Upper lobe of left lung (tissue), 6 donors: ENCODE measurements around the gene DENND4B. TPM values are rescaled to one million over a fixed set of nuclear protein-coding genes. Genes with fewer than 3 reads are reported as not detected.
"Not testable (repeated sequence)": the region's sequence is repeated elsewhere in the genome, so short reads cannot be mapped to it uniquely, and the experiment has no call there.

Source experiments
- ATAC-seq, 2 donors: fragments of 200-7000 bp; cut with Tn5 transposase; one replicate each; pipeline ENCODE4 v1.9.1; 2022; ENCODE audit warnings: mild to moderate bottlenecking in 2 of 2, moderate library complexity in 2 of 2; ENCODE audit not compliant: low FRiP score in 2 of 2
- DNase-seq, 2 donors: peaks; one replicate each; pipeline ENCODE4 v3.0.0-alpha.2; 2019 to 2020
- H3K27ac ChIP-seq, 4 donors: fragments of 200-600 bp; sonication (generic); one replicate each; pipeline ENCODE4 v1.5.1; 2016 to 2019
- H3K27me3 ChIP-seq, 4 donors: fragments of 200-600 bp; sonication (generic); one replicate each; pipeline ENCODE4 v1.5.1; 2017 to 2019
- H3K36me3 ChIP-seq, 4 donors: fragments of 200-600 bp; sonication (generic); one replicate each; pipeline ENCODE4 v1.5.1; 2016 to 2019
- H3K4me1 ChIP-seq, 4 donors: fragments of 200-600 bp; sonication (generic); one replicate each; pipeline ENCODE4 v1.5.1; 2018 to 2019
- H3K4me3 ChIP-seq, 4 donors: fragments of 200-600 bp; sonication (generic); one replicate each; pipeline ENCODE4 v1.5.1; 2017 to 2019; ENCODE audit warnings: mild to moderate bottlenecking in 2 of 4, moderate library complexity in 1 of 4
- H3K9me3 ChIP-seq, 4 donors: fragments of 200-600 bp; sonication (generic); one replicate each; pipeline ENCODE4 v1.5.1; 2018 to 2019
- EP300 ChIP-seq, 4 donors: sonication (generic); formaldehyde crosslinking; IDR thresholded peaks; one replicate each; pipeline ENCODE4 v1.5.1; 2017; ENCODE audit warnings: antibody characterized with exemption in 4 of 4, control low read depth in 2 of 4
- POLR2A ChIP-seq, 4 donors: fragments of 450-650 bp; IDR thresholded peaks; one replicate each; pipeline ENCODE4 v1.5.1; 2016 to 2017; ENCODE audit warnings: antibody characterized with exemption in 4 of 4, mild to moderate bottlenecking in 2 of 4
- POLR2AphosphoS5 ChIP-seq, 2 donors: sonication (generic); formaldehyde crosslinking; IDR thresholded peaks; one replicate each; pipeline ENCODE4 v1.5.1; 2017; ENCODE audit warnings: antibody characterized with exemption in 2 of 2
- WGBS, 2 donors: methylation state at CpG; one replicate each; pipeline ENCODE4 v1.1.5; 2017 to 2018; 5-methylcytosine and 5-hydroxymethylcytosine counted together
- total RNA-seq, 6 donors: library from RNA; depleted of rRNA in 4 of 6; stranded (reverse); fragments of >200 nt in 4 of 6; gene quantifications; one replicate each; pipeline versions ENCODE4 v1.1.0 to v1.2.1, GENCODE V29; 2016 to 2021
- TF ChIP-seq, protein P1 (sequence below), 6 experiments: fragments of 450-650 bp in 4 of 6; fragments of 200-600 bp in 2 of 6; sonication (generic) in 2 of 6; IDR thresholded peaks; one replicate each; pipeline ENCODE4 v1.5.1; 2016 to 2019; ENCODE audit warnings: antibody characterized with exemption in 6 of 6
- donor health status: DM: no; HTN: no; CAD: no; lungs with moderate emphysema.
- donor health status: DM: no; HTN: yes; CAD: no; lungs with severe emphysema.

The DENND4B gene
- total RNA-seq, 6 donors from 2014 or later, result 43.3 to 151 (median 103) TPM

DNA sequence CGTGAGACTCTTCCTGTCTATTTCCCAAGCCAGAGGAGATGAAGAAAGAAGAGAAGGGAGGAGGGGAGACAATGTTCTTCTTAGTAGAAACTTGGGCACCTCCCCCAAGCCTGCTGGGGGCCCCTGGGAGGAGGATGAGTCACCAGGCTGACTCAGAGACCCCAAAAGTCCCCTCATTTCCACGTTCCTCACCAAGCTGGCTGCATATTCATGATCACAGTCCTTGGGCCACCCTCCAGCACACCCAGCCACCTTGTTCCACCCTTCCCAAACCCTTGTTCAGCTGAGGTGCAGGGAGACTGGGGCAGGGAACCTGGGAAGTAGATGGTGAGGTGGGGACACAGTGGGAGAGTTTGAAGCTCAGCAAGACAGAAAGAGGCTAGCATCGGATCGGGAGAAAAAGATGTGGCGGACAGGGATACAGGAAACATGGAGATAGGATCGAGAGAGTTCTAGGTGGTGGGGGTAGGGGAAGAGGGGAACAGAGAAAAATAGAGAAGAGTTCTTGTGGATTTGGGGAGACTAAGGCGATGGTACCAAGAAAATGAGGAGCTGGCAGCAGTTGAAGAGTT is 38.9 kb upstream of the DENND4B start:
- no peaks in the 10 kb centered on the region for H3K27me3 ChIP-seq
- no peaks in the 10 kb centered on the region for H3K9me3 ChIP-seq
- H3K27ac ChIP-seq, result peak overlapping the region; percentile 83 to 90 (median 89)
- WGBS, 2 donors, result 13 to 17% methylated on average over 7 of the region's 7 CpGs
- TF ChIP-seq POLR2A (IDR thresholded peaks at IDR 0.05) (peak in 1 of 4 donors; percentile 53), EP300 (IDR thresholded peaks at IDR 0.05) (no peak), POLR2AphosphoS5 (IDR thresholded peaks at IDR 0.05) (peak; percentile 63 to 64)
- TF ChIP-seq, protein P1, sequence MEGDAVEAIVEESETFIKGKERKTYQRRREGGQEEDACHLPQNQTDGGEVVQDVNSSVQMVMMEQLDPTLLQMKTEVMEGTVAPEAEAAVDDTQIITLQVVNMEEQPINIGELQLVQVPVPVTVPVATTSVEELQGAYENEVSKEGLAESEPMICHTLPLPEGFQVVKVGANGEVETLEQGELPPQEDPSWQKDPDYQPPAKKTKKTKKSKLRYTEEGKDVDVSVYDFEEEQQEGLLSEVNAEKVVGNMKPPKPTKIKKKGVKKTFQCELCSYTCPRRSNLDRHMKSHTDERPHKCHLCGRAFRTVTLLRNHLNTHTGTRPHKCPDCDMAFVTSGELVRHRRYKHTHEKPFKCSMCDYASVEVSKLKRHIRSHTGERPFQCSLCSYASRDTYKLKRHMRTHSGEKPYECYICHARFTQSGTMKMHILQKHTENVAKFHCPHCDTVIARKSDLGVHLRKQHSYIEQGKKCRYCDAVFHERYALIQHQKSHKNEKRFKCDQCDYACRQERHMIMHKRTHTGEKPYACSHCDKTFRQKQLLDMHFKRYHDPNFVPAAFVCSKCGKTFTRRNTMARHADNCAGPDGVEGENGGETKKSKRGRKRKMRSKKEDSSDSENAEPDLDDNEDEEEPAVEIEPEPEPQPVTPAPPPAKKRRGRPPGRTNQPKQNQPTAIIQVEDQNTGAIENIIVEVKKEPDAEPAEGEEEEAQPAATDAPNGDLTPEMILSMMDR (IDR thresholded peaks at IDR 0.05), result no peak
- DNase-seq (peak in 1 of 2 donors; percentile 52), ATAC-seq (peak in 1 of 2 donors; percentile 64)
- H3K36me3 ChIP-seq, result peaks cover 0 to 24% (median 6%) of the 10 kb centered on the region in 4 donors
- peaks cover 23 to 35% (median 28%) of the 10 kb centered on the region in 4 donors for H3K4me1 ChIP-seq
- peak overlapping the region; percentile 53 to 64 (median 58) for H3K4me3 ChIP-seq

DNA sequence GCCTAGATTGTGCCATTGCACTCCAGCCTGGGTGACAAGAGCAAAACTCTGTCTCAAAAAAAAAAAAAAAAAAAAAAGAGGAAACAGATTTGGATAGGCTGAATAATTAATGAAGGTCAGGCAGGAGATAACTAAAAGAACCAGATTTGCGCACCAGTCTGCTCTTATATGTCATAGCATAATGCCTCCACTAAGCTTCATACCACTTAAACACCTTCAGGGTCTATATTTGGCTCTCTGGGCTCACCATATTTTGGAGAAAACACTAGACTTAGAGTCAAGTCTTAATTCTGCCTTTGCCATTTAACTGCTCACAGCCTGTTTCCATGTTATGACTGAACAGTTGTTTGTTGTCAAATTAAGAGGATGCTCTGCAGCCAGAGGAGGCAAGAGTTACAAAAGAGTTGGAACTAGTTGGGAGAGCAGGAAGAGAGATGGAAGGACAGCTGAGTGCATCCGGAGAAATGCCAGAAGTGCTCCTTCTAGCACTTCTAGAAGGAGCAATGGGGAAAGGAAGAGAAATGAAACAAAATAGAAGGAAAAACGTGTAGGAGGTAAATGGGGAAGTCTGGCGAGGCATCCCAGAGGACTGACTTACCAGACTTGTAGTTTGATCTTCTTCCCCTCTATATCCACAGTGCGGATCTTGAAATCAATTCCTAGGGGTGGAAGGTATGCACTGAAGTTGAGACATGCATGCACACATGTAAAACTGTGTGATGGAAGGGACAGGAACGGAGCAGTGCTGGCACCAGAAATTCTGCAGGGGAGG is 37.8 kb upstream of the DENND4B start:
- peak overlapping the region in 3 of 4 donors; percentile 89 to 90 (median 89) for H3K27ac ChIP-seq

DNA sequence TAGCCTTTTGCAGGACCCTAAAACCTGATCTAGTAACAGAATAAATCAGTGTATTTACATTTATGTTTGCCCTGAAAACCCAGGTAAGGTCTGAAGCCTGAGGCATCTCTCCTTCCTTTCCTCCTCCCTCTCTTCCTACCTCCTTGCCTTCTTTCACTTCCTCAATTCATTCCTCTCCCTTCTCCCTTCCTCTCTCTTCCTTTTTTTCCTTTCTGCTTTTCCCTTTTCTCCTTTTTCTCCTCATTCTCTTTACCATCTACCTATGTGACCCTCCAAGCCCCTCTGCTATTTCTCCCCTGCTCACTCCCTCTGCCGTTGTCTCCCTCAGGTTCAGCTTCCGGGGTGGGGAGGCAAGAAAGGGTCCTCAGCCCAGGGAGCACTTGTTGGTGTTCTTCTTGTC is 35.2 kb upstream of the DENND4B start:
- Histone ChIP-seq H3K4me1 (peaks cover 15 to 34% (median 27%) of the 10 kb centered on the region in 4 donors), H3K36me3 (peaks cover 0 to 24% (median 6%) of the 10 kb centered on the region in 4 donors)
- ATAC-seq, H3K9me3 ChIP-seq, H3K4me3 ChIP-seq, H3K27ac ChIP-seq, DNase-seq, H3K27me3 ChIP-seq: not testable (repeated sequence)
- 79 to 80% methylated on average over 2 of the region's 2 CpGs for WGBS, 2 donors

More for the DNA sequence above, 37.8 kb upstream of the DENND4B start:
- TF ChIP-seq POLR2AphosphoS5 (IDR thresholded peaks at IDR 0.05) (no peak), EP300 (IDR thresholded peaks at IDR 0.05) (no peak)
- no peak for ATAC-seq
- Histone ChIP-seq H3K4me1 (peaks cover 16 to 28% (median 25%) of the 10 kb centered on the region in 4 donors), H3K27me3 (no peaks in the 10 kb centered on the region), H3K9me3 (no peaks in the 10 kb centered on the region), H3K4me3 (peak overlapping the region in 3 of 4 donors; percentile 58 to 64 (median 58)), H3K36me3 (peaks cover 0 to 24% (median 6%) of the 10 kb centered on the region in 4 donors)
- no peak for DNase-seq
- 61 to 67% methylated on average over 6 of the region's 6 CpGs for WGBS, 2 donors

DNA sequence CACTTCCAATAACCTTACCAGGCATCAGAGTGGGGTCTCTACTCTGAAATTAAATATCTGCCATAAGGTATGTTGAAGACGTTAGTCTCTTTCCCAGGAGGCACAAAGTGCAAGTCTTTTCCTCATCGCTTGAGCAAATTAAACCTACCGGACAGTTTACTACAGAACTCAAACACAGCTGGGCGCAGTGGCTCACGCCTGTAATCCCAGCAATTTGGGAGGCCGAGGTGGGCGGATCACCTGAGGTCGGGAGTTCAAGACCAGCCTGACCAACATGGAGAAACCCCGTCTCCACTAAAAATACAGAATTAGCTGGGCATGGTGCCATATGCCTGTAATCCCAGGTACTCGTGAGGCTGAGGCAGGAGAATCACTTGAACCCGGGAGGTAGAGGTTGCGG is 32.6 kb upstream of the DENND4B start:
- H3K4me3 ChIP-seq, ATAC-seq, H3K27ac ChIP-seq, DNase-seq, H3K27me3 ChIP-seq, H3K9me3 ChIP-seq: not testable (repeated sequence)
- Histone ChIP-seq H3K4me1 (peaks cover 16 to 22% (median 19%) of the 10 kb centered on the region in 4 donors), H3K36me3 (peaks cover 3 to 45% (median 23%) of the 10 kb centered on the region in 4 donors)
- 92 to 93% methylated on average over 12 of the region's 12 CpGs for WGBS, 2 donors

DNA sequence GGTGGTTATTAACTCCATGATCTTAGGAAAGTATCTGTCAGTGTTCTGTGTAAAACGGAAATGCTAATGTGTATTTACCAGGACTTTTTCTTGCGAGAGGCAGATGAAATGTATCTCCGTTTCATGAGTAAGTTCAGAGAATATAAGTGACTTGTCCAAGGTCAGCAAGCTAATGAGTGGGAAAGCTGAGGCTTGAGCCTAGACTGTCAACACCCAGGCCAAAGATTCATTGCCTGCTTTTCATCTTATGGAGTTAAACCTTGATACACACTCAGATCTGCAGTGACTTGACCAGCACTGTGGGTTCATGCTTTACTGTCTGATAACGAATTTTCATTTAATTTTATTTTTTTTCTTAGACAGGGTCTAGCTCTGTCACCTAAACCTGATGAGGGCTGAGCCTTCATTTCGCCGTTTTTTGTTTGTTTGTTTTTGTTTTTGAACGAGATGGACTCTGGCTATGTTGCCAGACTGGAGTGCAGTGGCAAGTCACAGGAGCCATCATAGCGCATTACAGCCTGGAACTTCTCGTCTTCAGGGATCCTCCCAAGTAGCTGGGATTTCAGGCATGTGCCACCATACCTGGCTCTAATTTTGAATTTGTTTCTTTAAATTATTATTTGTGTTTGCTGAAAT is 31.9 kb upstream of the DENND4B start:
- Histone ChIP-seq H3K36me3 (peaks cover 3 to 49% (median 29%) of the 10 kb centered on the region in 4 donors), H3K27me3 (no peaks in the 10 kb centered on the region), H3K4me3 (peak overlapping the region in 3 of 4 donors; percentile 63 to 74 (median 70)), H3K9me3 (no peaks in the 10 kb centered on the region), H3K27ac (peak overlapping the region; percentile 86 to 96 (median 93)), H3K4me1 (peaks cover 14 to 22% (median 18%) of the 10 kb centered on the region in 4 donors)
- DNase-seq, result no peak
- TF ChIP-seq EP300 (IDR thresholded peaks at IDR 0.05) (no peak), POLR2AphosphoS5 (IDR thresholded peaks at IDR 0.05) (no peak), POLR2A (IDR thresholded peaks at IDR 0.05) (no peak)
- TF ChIP-seq, protein P1 (IDR thresholded peaks at IDR 0.05), result no peak
- no peak for ATAC-seq
- WGBS, 2 donors, result 66 to 70% methylated on average over 9 of the region's 9 CpGs
